ENCODE data around the gene FCHSD2. TPM values are rescaled to one million over a fixed set of nuclear protein-coding genes. Genes with fewer than 3 reads are reported as not detected.

The FCHSD2 gene
- total RNA-seq, 2 donors from 2014 or later, result 14.0 to 17.6 TPM

- H3K27me3 Mint-ChIP-seq (ENCODE audit: insufficient read depth), result no peaks in the 10 kb centered on the region
- no peaks in the 10 kb centered on the region for H3K27me3 ChIP-seq (ENCODE audit: control insufficient read depth, insufficient read depth, low read length, poor library complexity, severe bottlenecking)
These were observed 132.1 kb downstream of the FCHSD2 start for GRCh38 chr11:73009972-73010371.

DNA sequence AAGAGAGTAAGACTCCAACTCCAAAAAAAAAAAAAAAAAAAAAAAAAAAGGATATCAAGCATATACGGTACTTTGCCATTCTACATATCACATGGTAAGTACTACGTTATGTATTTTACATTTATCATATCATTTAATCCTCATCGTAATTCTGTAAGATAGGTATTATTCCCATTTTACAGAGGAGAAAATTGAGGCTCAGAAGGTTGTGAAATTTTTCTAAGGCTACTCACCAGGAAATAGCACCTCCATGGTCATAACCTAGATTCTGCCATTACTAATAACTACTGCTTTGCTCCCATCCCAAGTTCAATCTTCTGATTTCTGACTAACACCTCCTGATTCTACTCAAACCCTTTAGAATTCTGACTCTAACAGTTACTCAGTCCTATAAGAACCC lies 138.0 kb downstream of the FCHSD2 start:
- WGBS, 2 experiments (ENCODE audit: insufficient coverage in 1 of 2, insufficient read length in 1 of 2), result 100% methylated on average over 1 of the region's 3 CpGs
- no peak for DNase-seq
- TF ChIP-seq CTCF (conservative IDR thresholded peaks at IDR 0.05), result no peak

More at GRCh38 chr11:73009972-73010371, 132.1 kb downstream of the FCHSD2 start:
- Histone ChIP-seq H3K4me1 (ENCODE audit: control insufficient read depth, insufficient read depth, low read length) (peaks cover 8% of the 10 kb centered on the region), H3K27ac (ENCODE audit: low read depth, low read length) (no peak overlapping the region), H3K36me3 (ENCODE audit: control insufficient read depth, insufficient read depth, low read length) (peaks cover 7% of the 10 kb centered on the region), H3K4me3 (ENCODE audit: low read length) (no peak overlapping the region), H3K9me3 (ENCODE audit: control insufficient read depth, low read length) (peaks cover 23% of the 10 kb centered on the region), H3K9ac (ENCODE audit: extremely low read depth, low read length, poor library complexity, severe bottlenecking) (no peak overlapping the region)
- TF ChIP-seq CTCF (conservative IDR thresholded peaks at IDR 0.05), result no peak
- peaks cover 26% of the 10 kb centered on the region for H3K4me1 Mint-ChIP-seq
- no peak overlapping the region for H3K4me3 Mint-ChIP-seq
- peaks cover 18% of the 10 kb centered on the region for H3K9me3 Mint-ChIP-seq
- H3K36me3 Mint-ChIP-seq (ENCODE audit: low read depth), result peaks cover 18% of the 10 kb centered on the region
- no peak overlapping the region for H3K27ac Mint-ChIP-seq
- DNase-seq, result no peak

DNA sequence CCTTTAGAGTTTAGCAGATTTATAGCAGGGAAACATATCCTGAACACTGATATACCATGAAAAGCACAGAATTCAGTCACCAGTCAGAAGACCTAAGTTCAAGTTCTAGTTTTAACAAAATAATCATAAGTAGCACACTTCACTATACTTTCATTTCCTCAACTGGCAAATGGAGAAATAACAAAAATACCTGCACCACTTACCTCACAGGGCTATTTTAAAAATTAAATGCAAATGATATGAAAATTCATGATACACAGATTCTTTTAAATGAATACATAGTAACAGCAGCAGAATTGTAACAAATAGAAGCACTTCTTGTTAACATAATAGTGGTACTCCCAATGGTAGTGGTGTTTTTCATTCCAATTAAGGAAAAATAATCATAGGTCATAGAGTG lies 139.0 kb downstream of the FCHSD2 start:
- DNase-seq, result no peak
- Mint-ChIP-seq H3K4me3 (no peak overlapping the region), H3K9me3 (peaks cover 2% of the 10 kb centered on the region), H3K27me3 (ENCODE audit: insufficient read depth) (no peaks in the 10 kb centered on the region), H3K27ac (no peak overlapping the region), H3K36me3 (ENCODE audit: low read depth) (peaks cover 6% of the 10 kb centered on the region), H3K4me1 (peaks cover 3% of the 10 kb centered on the region)
- Histone ChIP-seq H3K4me3 (ENCODE audit: low read length) (no peak overlapping the region), H3K4me1 (ENCODE audit: control insufficient read depth, insufficient read depth, low read length) (no peaks in the 10 kb centered on the region), H3K9me3 (ENCODE audit: control insufficient read depth, low read length) (no peaks in the 10 kb centered on the region), H3K27ac (ENCODE audit: low read depth, low read length) (no peak overlapping the region), H3K36me3 (ENCODE audit: control insufficient read depth, insufficient read depth, low read length) (no peaks in the 10 kb centered on the region), H3K27me3 (ENCODE audit: control insufficient read depth, insufficient read depth, low read length, poor library complexity, severe bottlenecking) (no peaks in the 10 kb centered on the region), H3K9ac (ENCODE audit: extremely low read depth, low read length, poor library complexity, severe bottlenecking) (no peak overlapping the region)
- no peak for TF ChIP-seq CTCF (conservative IDR thresholded peaks at IDR 0.05)

More for the DNA sequence above, 138.0 kb downstream of the FCHSD2 start:
- Mint-ChIP-seq H3K4me3 (no peak overlapping the region), H3K4me1 (peaks cover 3% of the 10 kb centered on the region), H3K36me3 (ENCODE audit: low read depth) (peaks cover 4% of the 10 kb centered on the region), H3K27me3 (ENCODE audit: insufficient read depth) (no peaks in the 10 kb centered on the region), H3K9me3 (peaks cover 3% of the 10 kb centered on the region), H3K27ac (no peak overlapping the region)
- H3K9me3 ChIP-seq (ENCODE audit: control insufficient read depth, low read length), result peaks cover 3% of the 10 kb centered on the region
- no peaks in the 10 kb centered on the region for H3K4me1 ChIP-seq (ENCODE audit: control insufficient read depth, insufficient read depth, low read length)
- no peak overlapping the region for H3K4me3 ChIP-seq (ENCODE audit: low read length)
- H3K36me3 ChIP-seq (ENCODE audit: control insufficient read depth, insufficient read depth, low read length), result no peaks in the 10 kb centered on the region
- H3K27ac ChIP-seq (ENCODE audit: low read depth, low read length), result no peak overlapping the region
- H3K27me3 ChIP-seq (ENCODE audit: control insufficient read depth, insufficient read depth, low read length, poor library complexity, severe bottlenecking), result no peaks in the 10 kb centered on the region
- no peak overlapping the region for H3K9ac ChIP-seq (ENCODE audit: extremely low read depth, low read length, poor library complexity, severe bottlenecking)
